ENCODE data around the gene MPP4. TPM values are rescaled to one million over a fixed set of nuclear protein-coding genes. Genes with fewer than 3 reads are reported as not detected.
A peak's percentile ranks its signal among the peaks of the same experiment; 100 is the strongest.
"Not testable (repeated sequence)": the region's sequence is repeated elsewhere in the genome, so short reads cannot be mapped to it uniquely, and the experiment has no call there.

Gene MPP4
- total RNA-seq, 1 donor from 2014 or later: 0.20 TPM

DNA sequence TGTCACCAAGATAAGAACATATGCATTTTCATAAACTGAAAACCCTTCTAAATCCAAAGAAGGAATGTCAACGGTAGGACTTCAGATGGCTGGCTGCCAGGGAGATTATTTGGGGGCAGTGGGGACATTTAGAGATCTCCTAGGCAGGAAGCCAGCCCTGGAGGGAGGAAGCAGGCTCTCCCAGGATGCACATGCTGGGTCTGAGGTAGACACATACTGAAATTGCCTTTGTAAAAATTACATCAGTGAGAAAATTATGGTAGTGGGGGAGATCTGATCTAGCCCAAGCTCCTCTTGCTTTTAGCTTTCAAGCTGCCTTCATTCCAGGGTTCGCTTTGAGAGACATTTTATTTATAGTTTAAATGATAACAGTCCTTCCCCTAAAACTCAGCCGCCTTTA is 24.1 kb downstream of the MPP4 start:
- no peak for DNase-seq (ENCODE audit: low read depth in 2 of 2)

GRCh38 chr2:201673546-201673945 is 24.9 kb downstream of the MPP4 start:
- no peak for DNase-seq (ENCODE audit: low read depth in 2 of 2)

GRCh38 chr2:201671205-201671604 is 27.2 kb downstream of the MPP4 start:
- not testable (repeated sequence) for DNase-seq (ENCODE audit: low read depth in 2 of 2)

DNA sequence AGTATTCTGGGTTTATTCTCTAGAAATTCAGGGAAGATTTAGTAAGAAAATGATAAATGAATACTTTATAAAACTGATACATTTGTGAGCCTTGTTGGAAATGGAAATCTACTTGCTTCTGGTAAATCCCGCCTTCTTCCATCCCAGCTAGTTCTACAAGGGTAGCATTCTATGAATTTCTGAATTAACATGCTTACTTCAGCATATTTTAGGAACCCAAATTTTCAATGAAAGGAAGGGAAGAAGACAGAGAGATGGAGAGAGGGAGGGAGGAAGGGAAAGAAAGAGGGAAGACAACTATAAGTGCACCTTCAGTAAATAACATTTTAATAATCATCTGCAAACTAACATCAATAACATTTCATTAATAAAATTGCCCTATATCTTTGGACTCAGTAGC is 28.6 kb downstream of the MPP4 start:
- no peak for DNase-seq (ENCODE audit: low read depth in 2 of 2)

DNA sequence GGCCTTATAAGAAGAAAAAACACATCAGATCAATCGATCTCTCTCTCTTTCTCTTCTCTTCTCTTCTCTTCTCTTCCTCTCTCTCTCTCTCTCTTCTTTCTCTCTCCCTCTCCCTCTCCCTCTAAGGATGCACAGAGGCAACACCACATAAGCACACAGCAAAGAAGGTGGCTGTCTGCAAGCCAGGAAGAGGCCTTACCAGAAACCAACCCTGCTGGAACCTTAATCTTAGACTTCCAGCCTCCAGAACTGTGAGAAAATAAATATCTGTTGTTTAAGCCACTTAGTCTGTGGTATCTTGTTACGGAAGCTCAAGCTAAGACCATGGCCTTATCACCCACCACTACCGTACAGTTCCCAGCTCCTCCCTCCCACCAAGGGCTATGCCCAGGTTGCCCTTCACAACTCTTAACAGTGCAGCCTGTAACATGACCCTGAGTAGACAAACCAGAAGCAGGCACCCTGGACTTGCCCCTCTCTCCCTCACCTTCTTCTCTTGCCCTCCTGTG is 30.0 kb downstream of the MPP4 start:
- no peak for DNase-seq (ENCODE audit: low read depth in 2 of 2)

DNA sequence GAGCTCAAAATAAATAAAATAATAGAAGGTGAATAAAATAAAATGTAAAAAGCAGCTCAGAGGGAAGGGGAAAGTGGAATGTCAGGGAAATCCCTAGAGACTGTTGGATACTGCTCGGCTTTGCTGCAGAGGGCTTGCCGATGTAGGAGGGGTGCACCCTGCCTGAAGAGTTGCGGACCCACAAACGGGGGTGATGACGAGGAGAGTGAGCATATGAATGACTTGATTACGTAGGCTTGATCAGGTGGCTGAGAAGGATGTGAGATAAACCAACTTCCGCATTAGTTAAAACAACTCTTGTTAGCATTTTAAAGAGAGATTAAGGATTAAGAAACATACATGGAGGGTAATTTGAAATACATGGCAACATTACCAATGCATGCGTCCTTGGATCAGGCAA is 34.1 kb downstream of the MPP4 start:
- no peak for DNase-seq (ENCODE audit: low read depth in 2 of 2)

- DNase-seq (ENCODE audit: low read depth in 2 of 2): no peak
Observed at GRCh38 chr2:201661366-201661765, 37.1 kb downstream of the MPP4 start.

DNA sequence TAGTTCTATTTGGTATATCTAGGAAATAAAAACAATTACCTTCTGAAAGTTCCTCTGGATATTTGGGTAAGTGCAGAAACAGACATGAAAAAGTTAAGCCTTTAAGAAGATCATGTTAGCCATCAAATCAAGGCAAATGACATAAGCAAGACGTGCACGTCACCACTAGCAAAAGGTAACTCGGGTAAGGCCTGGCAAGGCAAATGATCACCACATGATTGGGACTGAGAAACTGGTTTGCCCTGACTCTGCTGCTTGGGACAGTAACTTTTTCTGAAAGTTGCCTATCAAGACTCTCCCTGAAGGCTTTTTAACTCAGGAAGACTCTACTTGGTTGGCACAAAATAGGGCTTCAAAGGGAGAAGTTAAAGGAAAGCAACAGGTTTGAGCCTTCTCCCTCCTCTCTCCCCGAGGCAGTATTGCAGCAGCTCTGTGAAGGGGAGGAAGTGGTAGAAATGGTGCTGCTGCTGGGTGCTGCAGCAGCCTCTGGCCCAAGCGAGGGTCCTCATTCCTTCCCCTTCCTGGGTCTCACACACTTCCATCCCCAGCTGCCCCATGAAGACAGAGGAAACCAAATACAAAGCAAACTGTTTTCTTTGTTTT is 38.0 kb downstream of the MPP4 start:
- no peak for DNase-seq (ENCODE audit: low read depth in 2 of 2)

GRCh38 chr2:201656740-201657139 is 41.7 kb downstream of the MPP4 start:
- DNase-seq (ENCODE audit: low read depth in 2 of 2): no peak

GRCh38 chr2:201656102-201656501 is 42.3 kb downstream of the MPP4 start:
- DNase-seq (ENCODE audit: low read depth in 2 of 2): no peak

DNA sequence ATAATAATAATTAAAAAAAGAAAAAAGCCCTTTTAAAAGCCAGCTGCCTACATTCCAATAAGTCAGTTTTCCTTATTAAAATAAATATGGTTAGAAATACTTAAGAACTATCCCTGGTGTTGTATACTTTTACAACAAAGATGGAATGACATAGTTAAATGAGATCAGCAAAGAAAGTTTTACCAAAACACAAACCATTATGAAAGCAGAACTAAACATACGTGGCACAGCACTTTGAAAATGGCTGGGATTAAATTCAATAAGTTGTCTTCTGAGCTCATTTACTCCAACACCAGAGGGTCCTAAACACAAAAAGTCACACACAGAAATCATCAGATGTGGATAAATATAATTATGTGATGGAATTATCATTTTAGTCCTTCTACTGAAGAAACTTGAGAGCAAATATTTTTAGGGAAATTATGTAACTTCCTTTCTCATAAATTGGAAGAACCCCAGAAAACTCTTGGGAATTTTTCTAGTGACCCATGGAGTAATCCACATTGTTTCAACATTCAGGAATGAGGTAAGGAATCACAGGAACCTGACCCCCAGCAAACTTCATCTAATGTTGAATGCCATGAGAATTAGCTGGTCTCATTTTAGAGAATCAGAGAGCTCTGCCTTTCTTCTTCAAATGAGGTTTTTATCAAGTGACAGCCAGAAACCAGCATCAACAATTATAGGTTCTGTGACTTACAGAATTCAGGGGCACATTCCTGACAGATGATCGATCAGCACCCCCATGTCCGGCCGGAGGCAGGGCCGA is 43.6 kb downstream of the MPP4 start:
- DNase-seq (ENCODE audit: low read depth in 2 of 2): peak; percentile 33 to 88

- no peak for DNase-seq (ENCODE audit: low read depth in 2 of 2)
Observed at GRCh38 chr2:201653221-201653620, 45.2 kb downstream of the MPP4 start.

DNA sequence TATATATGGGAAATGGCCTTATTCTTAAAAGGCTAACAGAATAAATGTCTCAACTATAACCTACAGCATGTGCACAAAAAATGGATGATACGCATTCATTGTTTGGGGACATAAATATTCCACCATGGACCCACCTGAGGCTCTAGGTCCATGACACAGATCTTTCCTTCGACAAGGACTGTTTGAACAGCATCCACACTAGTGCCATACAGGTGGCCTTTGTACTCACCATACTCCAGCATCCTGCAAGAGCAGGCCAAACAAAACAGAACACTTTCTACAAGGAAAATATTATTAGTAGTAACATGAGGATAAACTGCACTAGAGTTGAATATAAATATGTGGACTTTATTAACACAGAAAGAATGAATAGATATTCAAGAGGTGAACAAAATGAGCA is 49.0 kb downstream of the MPP4 start:
- no peak for DNase-seq (ENCODE audit: low read depth in 2 of 2)

- no peak for DNase-seq (ENCODE audit: low read depth in 2 of 2)
Observed at GRCh38 chr2:201647431-201647830, 51.0 kb downstream of the MPP4 start.

- no peak for DNase-seq (ENCODE audit: low read depth in 2 of 2)
Observed at GRCh38 chr2:201644001-201644400, 54.4 kb downstream of the MPP4 start.

DNA sequence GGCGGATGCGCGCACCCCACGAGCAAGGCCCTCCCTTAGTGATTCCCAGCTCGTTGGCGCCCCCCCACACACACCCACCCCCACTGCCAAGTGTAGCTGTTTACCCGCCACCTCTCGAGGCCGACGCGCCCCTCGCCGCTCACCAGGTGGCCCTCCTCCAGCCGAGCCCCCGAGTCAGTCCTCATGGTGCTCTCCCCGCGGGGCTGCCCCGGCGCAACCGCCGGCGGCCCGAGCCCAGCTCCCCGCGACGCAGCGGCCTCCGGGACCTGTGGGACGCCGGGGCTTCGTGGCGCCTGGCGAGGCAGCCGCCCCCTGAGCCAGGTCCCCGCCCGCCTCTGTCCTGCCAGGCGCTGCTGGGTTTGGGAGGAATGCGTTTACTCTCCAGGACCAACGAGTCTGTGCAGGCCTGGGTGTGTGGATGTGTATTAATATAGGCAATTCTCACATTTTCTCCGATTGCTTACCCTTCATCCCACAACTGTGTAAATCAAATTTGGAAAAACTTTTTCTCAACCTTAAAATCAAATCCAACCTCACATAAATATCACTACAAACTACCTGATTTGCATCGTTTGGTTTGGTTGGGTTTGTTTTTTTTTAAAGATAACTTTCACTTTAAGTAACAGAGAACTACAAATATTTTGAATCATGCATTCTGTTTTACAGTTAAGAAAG is 55.1 kb downstream of the MPP4 start, which contains the start of gene TMEM237:
Gene TMEM237 (minus strand): TSS at position 288 of the 675 bp plus-strand sequence. CDS start 103 bp downstream, at position 185.
- peak; percentile 57 to 60 for DNase-seq (ENCODE audit: low read depth in 2 of 2)

GRCh38 chr2:201642579-201643215 is 55.7 kb downstream of the MPP4 start:
- peak; percentile 81 to 88 for DNase-seq (ENCODE audit: low read depth in 2 of 2)

DNA sequence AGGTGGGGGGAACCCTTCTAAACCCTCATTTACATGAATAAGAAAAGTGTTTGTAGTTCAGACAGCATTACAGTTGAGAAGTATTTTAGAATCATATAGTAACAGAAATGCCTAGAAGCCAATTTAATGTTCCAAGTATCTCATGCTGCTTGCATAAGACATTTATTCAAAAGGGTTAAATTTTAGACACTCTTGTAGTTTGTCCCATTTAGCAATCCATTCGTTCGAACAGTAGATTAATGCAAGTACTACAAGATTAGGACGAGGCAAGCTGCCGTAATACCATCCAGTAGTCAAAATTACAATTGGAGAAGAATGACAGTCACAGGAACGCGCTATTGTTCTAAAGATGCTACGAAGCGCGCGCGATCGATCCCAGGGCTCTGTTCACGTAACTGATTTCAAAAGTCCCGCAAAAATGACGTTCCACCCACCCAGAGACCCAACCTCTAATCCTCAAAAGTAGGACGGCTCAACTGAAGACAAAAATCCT is 56.3 kb downstream of the MPP4 start:
- DNase-seq (ENCODE audit: low read depth in 2 of 2): no peak

GRCh38 chr2:201639205-201639604 is 59.2 kb downstream of the MPP4 start:
- no peak for DNase-seq (ENCODE audit: low read depth in 2 of 2)

DNA sequence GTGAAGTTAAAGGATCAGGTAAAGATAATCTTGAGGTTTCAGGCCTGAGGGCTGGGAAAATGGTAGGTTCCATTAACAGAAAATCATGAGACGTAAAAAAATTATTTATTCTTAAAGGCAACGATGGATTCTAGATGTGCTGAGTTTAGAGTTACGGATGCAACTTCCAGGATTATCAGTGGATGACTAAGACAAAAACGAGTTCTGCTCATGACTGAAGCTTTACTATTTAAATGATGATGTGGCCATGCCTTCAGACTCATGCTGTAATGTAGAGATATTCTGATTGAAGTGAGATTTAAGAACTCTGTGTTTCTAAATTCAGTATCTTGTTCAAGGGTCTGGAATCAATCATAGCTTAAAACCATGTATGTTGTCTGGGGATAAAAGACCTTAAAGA is 60.1 kb downstream of the MPP4 start:
- no peak for DNase-seq (ENCODE audit: low read depth in 2 of 2)

- DNase-seq (ENCODE audit: low read depth in 2 of 2): no peak
Observed at GRCh38 chr2:201633661-201634249, 64.7 kb downstream of the MPP4 start.
